AG09309 (cell line): ENCODE data around the gene SPTLC3.
A peak's percentile ranks its signal among the peaks of the same experiment; 100 is the strongest.

Experiments
- DNase-seq: peaks from one replicate; pipeline ENCODE4 v3.0.0-alpha.2; 2010; ENCODE audit warnings: low read depth
- H3K4me3 ChIP-seq: 2 replicates; pipeline ENCODE4 v1.5.1; 2011; ENCODE audit warnings: mild to moderate bottlenecking, low read depth, low read length, moderate library complexity; ENCODE audit not compliant: control insufficient read depth
- TF ChIP-seq, protein P1 (sequence below): IDR thresholded peaks from 2 replicates; pipeline ENCODE4 v1.5.1; 2011; ENCODE audit warnings: mild to moderate bottlenecking, low read depth, low read length, inconsistent platforms; ENCODE audit not compliant: insufficient read depth, control insufficient read depth; ENCODE audit errors: missing control alignments

Gene SPTLC3

DNA sequence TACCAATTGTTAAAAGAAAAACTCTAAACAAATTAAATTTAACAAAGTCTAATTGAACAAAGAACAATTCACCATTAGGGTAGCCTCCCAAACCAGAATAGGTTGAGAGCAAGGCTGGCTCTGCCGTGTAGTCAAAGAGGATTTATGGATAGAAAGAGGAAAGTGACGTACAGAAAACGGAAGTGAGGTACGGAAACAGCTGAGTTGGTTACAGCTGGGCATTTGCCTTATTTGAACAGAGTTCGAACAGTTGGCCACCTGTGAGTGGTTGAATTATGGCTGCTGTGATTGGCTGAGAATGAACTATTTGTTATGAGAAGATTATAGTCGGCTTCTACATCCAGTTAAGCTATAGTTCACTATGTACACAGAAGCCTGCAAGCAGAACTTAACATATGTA is 193.8 kb downstream of the SPTLC3 start:
- H3K4me3 ChIP-seq: no peak overlapping the region
- no peak for DNase-seq
- TF ChIP-seq, protein P1, sequence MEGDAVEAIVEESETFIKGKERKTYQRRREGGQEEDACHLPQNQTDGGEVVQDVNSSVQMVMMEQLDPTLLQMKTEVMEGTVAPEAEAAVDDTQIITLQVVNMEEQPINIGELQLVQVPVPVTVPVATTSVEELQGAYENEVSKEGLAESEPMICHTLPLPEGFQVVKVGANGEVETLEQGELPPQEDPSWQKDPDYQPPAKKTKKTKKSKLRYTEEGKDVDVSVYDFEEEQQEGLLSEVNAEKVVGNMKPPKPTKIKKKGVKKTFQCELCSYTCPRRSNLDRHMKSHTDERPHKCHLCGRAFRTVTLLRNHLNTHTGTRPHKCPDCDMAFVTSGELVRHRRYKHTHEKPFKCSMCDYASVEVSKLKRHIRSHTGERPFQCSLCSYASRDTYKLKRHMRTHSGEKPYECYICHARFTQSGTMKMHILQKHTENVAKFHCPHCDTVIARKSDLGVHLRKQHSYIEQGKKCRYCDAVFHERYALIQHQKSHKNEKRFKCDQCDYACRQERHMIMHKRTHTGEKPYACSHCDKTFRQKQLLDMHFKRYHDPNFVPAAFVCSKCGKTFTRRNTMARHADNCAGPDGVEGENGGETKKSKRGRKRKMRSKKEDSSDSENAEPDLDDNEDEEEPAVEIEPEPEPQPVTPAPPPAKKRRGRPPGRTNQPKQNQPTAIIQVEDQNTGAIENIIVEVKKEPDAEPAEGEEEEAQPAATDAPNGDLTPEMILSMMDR: no peak

DNA sequence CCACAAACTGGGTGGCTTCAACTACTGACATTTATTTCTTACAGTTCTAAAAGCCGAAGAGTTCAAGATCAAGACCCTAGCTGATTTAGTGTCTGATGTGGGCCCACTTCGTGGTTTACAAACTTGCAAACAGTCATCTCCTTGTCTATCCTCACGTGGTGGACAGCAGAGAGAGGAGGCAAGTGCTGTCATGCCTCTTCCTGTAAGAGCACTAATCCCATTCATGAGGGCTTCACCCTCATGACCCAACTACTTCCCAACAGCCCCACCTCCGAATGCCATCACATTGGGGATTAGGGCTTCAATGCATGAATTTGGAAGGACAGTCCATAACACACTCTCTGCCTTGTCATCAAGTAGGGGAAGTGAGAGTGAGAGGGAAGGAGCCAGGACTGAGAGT is 196.7 kb downstream of the SPTLC3 start:
- DNase-seq: no peak
- H3K4me3 ChIP-seq: no peak overlapping the region
- TF ChIP-seq, protein P1: no peak

DNA sequence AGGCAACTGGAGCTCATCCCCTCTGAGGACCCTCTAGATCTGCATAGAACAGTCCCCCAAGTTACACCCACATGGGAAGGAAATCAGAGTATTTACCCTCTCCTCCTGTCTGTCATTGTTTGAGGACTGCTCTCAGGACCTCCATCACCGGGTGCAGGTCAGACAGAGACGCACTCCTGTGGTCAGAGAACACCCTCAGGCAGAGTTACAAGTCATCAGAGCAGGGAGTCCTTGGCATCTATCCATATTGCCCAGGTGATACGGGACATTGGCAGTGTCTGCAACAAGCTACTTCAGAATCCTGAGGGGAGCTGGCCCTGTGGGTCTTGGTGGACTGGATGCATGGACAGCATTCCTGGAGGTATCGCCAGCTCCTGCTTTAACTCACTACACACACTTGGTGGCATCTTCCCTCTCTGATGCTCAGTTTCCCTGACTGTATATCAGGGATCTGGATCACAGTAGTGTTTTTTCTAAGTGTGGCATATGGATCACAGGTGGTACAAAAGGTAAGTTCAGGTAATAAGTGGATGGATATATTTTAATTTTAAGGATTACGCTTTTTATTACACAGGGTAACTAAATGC is 197.2 kb downstream of the SPTLC3 start:
- no peak overlapping the region for H3K4me3 ChIP-seq
- TF ChIP-seq, protein P1: no peak
- no peak for DNase-seq

DNA sequence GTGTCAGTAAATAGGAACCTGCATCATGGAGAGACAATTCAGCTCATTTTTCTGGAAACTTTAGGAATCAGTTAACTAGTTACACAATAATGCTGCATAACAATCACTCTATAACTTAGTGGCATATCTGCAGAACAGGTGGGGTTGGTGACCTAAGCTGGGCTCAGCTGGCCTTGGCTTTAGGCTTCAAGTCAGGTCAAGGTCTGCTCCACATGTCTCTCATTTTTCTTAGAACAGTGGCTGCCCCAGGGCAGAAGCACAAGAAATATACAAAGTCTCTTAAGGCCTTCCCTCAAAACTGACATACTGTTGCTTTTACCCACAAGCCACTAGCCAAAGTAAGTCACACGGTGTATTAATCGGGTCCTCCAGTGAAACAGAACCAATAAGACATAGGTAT is 198.2 kb downstream of the SPTLC3 start:
- TF ChIP-seq, protein P1: no peak
- no peak for DNase-seq
- H3K4me3 ChIP-seq: no peak overlapping the region

DNA sequence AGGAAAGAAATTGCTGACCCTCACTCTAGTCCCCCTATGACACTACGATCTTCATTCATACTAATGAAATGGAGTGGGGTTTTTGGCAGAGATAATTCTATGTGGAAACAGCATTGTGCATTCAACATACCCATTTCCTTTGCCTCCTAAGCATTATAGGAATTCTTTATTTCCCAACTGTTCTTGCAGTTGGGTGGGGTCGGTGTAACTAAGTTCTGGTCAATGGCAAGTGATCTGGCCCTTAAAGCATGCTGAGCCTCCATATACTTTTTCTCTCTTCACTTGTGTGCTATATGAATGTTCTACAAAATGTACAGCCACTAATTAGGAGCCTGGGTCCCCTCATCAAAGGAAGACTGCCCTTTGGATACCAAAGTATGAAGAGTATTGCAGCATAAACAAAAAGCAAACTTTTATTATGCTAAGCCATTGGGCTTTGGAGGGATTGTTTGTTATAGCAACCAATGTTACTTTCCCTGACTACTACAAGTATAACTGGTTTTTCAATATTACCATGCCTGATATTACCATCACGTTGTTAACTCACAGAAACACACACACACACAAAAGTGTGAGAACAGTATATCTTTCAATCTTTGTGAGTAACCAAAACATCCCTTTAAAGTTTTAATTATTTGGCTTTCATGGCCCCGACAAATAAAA is 203.3 kb downstream of the SPTLC3 start:
- DNase-seq: no peak
- no peak overlapping the region for H3K4me3 ChIP-seq
- TF ChIP-seq, protein P1: no peak

DNA sequence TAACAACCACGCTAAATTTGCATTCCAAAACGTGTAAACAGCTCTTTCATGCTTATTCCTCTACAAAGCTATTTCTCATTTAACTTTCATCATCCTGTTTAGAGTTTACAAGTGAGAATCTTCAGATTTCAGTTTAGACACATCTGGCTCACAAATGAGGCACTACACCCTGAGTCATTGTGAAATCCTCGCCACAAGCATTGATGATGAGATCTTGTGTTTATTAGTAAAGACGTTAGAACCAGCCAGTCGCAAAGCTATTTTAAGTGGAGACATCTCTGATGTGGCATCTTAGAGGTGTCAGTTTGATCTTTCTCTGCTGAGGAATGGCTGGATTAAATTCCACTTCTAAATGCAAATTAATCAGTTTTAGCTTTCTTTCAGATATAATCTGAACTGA is 204.0 kb downstream of the SPTLC3 start:
- TF ChIP-seq, protein P1: no peak
- peak; percentile 71 for DNase-seq
- no peak overlapping the region for H3K4me3 ChIP-seq

DNA sequence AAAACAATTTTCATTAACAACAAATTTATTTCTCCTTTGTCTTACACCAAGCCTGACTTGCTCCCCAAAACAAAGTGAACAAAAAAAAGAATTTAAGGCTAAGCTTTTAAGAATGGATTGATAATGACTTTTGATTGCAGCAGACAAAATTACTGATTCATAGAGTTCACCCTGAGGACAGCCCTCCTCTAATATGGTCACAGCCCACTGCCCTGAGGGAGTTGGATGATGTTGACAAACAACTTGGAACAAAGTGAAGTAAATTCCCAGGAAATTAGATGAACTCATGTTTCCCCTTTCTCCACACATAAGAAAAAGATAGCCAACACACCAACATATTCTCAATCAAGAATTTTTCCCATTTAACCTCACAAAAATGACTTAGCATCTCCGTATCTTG is 204.6 kb downstream of the SPTLC3 start:
- H3K4me3 ChIP-seq: no peak overlapping the region
- DNase-seq: no peak
- TF ChIP-seq, protein P1: no peak
